ENCODE data around the gene ARHGAP31.
"Not testable (repeated sequence)": the region's sequence is repeated elsewhere in the genome, so short reads cannot be mapped to it uniquely, and the experiment has no call there.

The ARHGAP31 gene

GRCh38 chr3:119318876-119319275 is 24.7 kb downstream of the ARHGAP31 start:
- Histone ChIP-seq H3K27me3 (replicated peaks; ENCODE audit: control insufficient read depth, insufficient read depth, low read length, poor library complexity, severe bottlenecking) (no peaks in the 10 kb centered on the region), H3K4me1 (ENCODE audit: control insufficient read depth, insufficient read depth, low read length, poor library complexity, severe bottlenecking) (peaks cover 13% of the 10 kb centered on the region), H3K4me3 (ENCODE audit: insufficient read depth, low read depth, low read length, poor library complexity, severe bottlenecking) (no peak overlapping the region), H3K36me3 (ENCODE audit: control insufficient read depth, insufficient read depth, low read length) (no peaks in the 10 kb centered on the region), H3K9me3 (ENCODE audit: control insufficient read depth, low read length) (no peaks in the 10 kb centered on the region), H3K27ac (ENCODE audit: insufficient read depth, low read length, poor library complexity, severe bottlenecking) (no peak overlapping the region)
- DNase-seq: no peak

GRCh38 chr3:119319311-119319710 is 25.1 kb downstream of the ARHGAP31 start:
- Histone ChIP-seq H3K27ac (ENCODE audit: insufficient read depth, low read length, poor library complexity, severe bottlenecking) (no peak overlapping the region), H3K4me1 (ENCODE audit: control insufficient read depth, insufficient read depth, low read length, poor library complexity, severe bottlenecking) (peaks cover 15% of the 10 kb centered on the region), H3K36me3 (ENCODE audit: control insufficient read depth, insufficient read depth, low read length) (no peaks in the 10 kb centered on the region), H3K9me3 (ENCODE audit: control insufficient read depth, low read length) (no peaks in the 10 kb centered on the region), H3K4me3 (ENCODE audit: insufficient read depth, low read depth, low read length, poor library complexity, severe bottlenecking) (no peak overlapping the region), H3K27me3 (replicated peaks; ENCODE audit: control insufficient read depth, insufficient read depth, low read length, poor library complexity, severe bottlenecking) (no peaks in the 10 kb centered on the region)
- no peak for DNase-seq

GRCh38 chr3:119320785-119321184 is 26.6 kb downstream of the ARHGAP31 start:
- H3K27ac ChIP-seq (ENCODE audit: insufficient read depth, low read length, poor library complexity, severe bottlenecking); H3K4me3 ChIP-seq (ENCODE audit: insufficient read depth, low read depth, low read length, poor library complexity, severe bottlenecking); H3K9me3 ChIP-seq (ENCODE audit: control insufficient read depth, low read length); H3K27me3 ChIP-seq (replicated peaks; ENCODE audit: control insufficient read depth, insufficient read depth, low read length, poor library complexity, severe bottlenecking); DNase-seq; H3K36me3 ChIP-seq (ENCODE audit: control insufficient read depth, insufficient read depth, low read length): not testable (repeated sequence)
- peaks cover 15% of the 10 kb centered on the region for H3K4me1 ChIP-seq (ENCODE audit: control insufficient read depth, insufficient read depth, low read length, poor library complexity, severe bottlenecking)

- Histone ChIP-seq H3K4me3 (ENCODE audit: insufficient read depth, low read depth, low read length, poor library complexity, severe bottlenecking) (peak overlapping the region; percentile 70), H3K27ac (ENCODE audit: insufficient read depth, low read length, poor library complexity, severe bottlenecking) (peak overlapping the region; percentile 88), H3K9me3 (ENCODE audit: control insufficient read depth, low read length) (no peaks in the 10 kb centered on the region), H3K36me3 (ENCODE audit: control insufficient read depth, insufficient read depth, low read length) (no peaks in the 10 kb centered on the region), H3K4me1 (ENCODE audit: control insufficient read depth, insufficient read depth, low read length, poor library complexity, severe bottlenecking) (peaks cover 15% of the 10 kb centered on the region), H3K27me3 (replicated peaks; ENCODE audit: control insufficient read depth, insufficient read depth, low read length, poor library complexity, severe bottlenecking) (no peaks in the 10 kb centered on the region)
- DNase-seq: no peak
These were observed 28.0 kb downstream of the ARHGAP31 start for GRCh38 chr3:119322021-119322834.

GRCh38 chr3:119322835-119323722 is 28.9 kb downstream of the ARHGAP31 start:
- H3K4me3 ChIP-seq (ENCODE audit: insufficient read depth, low read depth, low read length, poor library complexity, severe bottlenecking): peak overlapping the region; percentile 70
- H3K4me1 ChIP-seq (ENCODE audit: control insufficient read depth, insufficient read depth, low read length, poor library complexity, severe bottlenecking): peaks cover 15% of the 10 kb centered on the region
- H3K36me3 ChIP-seq (ENCODE audit: control insufficient read depth, insufficient read depth, low read length): no peaks in the 10 kb centered on the region
- no peaks in the 10 kb centered on the region for H3K27me3 ChIP-seq (replicated peaks; ENCODE audit: control insufficient read depth, insufficient read depth, low read length, poor library complexity, severe bottlenecking)
- peak; percentile 88 to 94 (median 92) for DNase-seq
- no peaks in the 10 kb centered on the region for H3K9me3 ChIP-seq (ENCODE audit: control insufficient read depth, low read length)
- peak overlapping the region; percentile 88 for H3K27ac ChIP-seq (ENCODE audit: insufficient read depth, low read length, poor library complexity, severe bottlenecking)

GRCh38 chr3:119323723-119324085 is 29.5 kb downstream of the ARHGAP31 start:
- Histone ChIP-seq H3K27ac (ENCODE audit: insufficient read depth, low read length, poor library complexity, severe bottlenecking) (peak overlapping the region; percentile 88), H3K36me3 (ENCODE audit: control insufficient read depth, insufficient read depth, low read length) (no peaks in the 10 kb centered on the region), H3K4me1 (ENCODE audit: control insufficient read depth, insufficient read depth, low read length, poor library complexity, severe bottlenecking) (peaks cover 15% of the 10 kb centered on the region), H3K4me3 (ENCODE audit: insufficient read depth, low read depth, low read length, poor library complexity, severe bottlenecking) (peak overlapping the region; percentile 70), H3K9me3 (ENCODE audit: control insufficient read depth, low read length) (no peaks in the 10 kb centered on the region), H3K27me3 (replicated peaks; ENCODE audit: control insufficient read depth, insufficient read depth, low read length, poor library complexity, severe bottlenecking) (no peaks in the 10 kb centered on the region)
- DNase-seq: no peak

GRCh38 chr3:119324899-119325298 is 30.7 kb downstream of the ARHGAP31 start:
- Histone ChIP-seq H3K27me3 (replicated peaks; ENCODE audit: control insufficient read depth, insufficient read depth, low read length, poor library complexity, severe bottlenecking) (no peaks in the 10 kb centered on the region), H3K27ac (ENCODE audit: insufficient read depth, low read length, poor library complexity, severe bottlenecking) (no peak overlapping the region), H3K4me1 (ENCODE audit: control insufficient read depth, insufficient read depth, low read length, poor library complexity, severe bottlenecking) (peaks cover 15% of the 10 kb centered on the region), H3K9me3 (ENCODE audit: control insufficient read depth, low read length) (no peaks in the 10 kb centered on the region), H3K36me3 (ENCODE audit: control insufficient read depth, insufficient read depth, low read length) (no peaks in the 10 kb centered on the region), H3K4me3 (ENCODE audit: insufficient read depth, low read depth, low read length, poor library complexity, severe bottlenecking) (no peak overlapping the region)
- DNase-seq: no peak

- no peak overlapping the region for H3K27ac ChIP-seq (ENCODE audit: insufficient read depth, low read length, poor library complexity, severe bottlenecking)
- H3K36me3 ChIP-seq (ENCODE audit: control insufficient read depth, insufficient read depth, low read length): no peaks in the 10 kb centered on the region
- no peak overlapping the region for H3K4me3 ChIP-seq (ENCODE audit: insufficient read depth, low read depth, low read length, poor library complexity, severe bottlenecking)
- DNase-seq: no peak
- no peaks in the 10 kb centered on the region for H3K27me3 ChIP-seq (replicated peaks; ENCODE audit: control insufficient read depth, insufficient read depth, low read length, poor library complexity, severe bottlenecking)
- no peaks in the 10 kb centered on the region for H3K9me3 ChIP-seq (ENCODE audit: control insufficient read depth, low read length)
- peaks cover 14% of the 10 kb centered on the region for H3K4me1 ChIP-seq (ENCODE audit: control insufficient read depth, insufficient read depth, low read length, poor library complexity, severe bottlenecking)
These were observed 32.8 kb downstream of the ARHGAP31 start for GRCh38 chr3:119326976-119327375.

- H3K27ac ChIP-seq (ENCODE audit: insufficient read depth, low read length, poor library complexity, severe bottlenecking): no peak overlapping the region
- H3K27me3 ChIP-seq (replicated peaks; ENCODE audit: control insufficient read depth, insufficient read depth, low read length, poor library complexity, severe bottlenecking): no peaks in the 10 kb centered on the region
- no peaks in the 10 kb centered on the region for H3K9me3 ChIP-seq (ENCODE audit: control insufficient read depth, low read length)
- DNase-seq: no peak
- H3K4me1 ChIP-seq (ENCODE audit: control insufficient read depth, insufficient read depth, low read length, poor library complexity, severe bottlenecking): no peaks in the 10 kb centered on the region
- H3K4me3 ChIP-seq (ENCODE audit: insufficient read depth, low read depth, low read length, poor library complexity, severe bottlenecking): no peak overlapping the region
- H3K36me3 ChIP-seq (ENCODE audit: control insufficient read depth, insufficient read depth, low read length): no peaks in the 10 kb centered on the region
These were observed 35.4 kb downstream of the ARHGAP31 start for GRCh38 chr3:119329551-119329950.

- no peak for DNase-seq
- no peaks in the 10 kb centered on the region for H3K36me3 ChIP-seq (ENCODE audit: control insufficient read depth, insufficient read depth, low read length)
- H3K27me3 ChIP-seq (replicated peaks; ENCODE audit: control insufficient read depth, insufficient read depth, low read length, poor library complexity, severe bottlenecking): no peaks in the 10 kb centered on the region
- H3K4me3 ChIP-seq (ENCODE audit: insufficient read depth, low read depth, low read length, poor library complexity, severe bottlenecking): no peak overlapping the region
- H3K27ac ChIP-seq (ENCODE audit: insufficient read depth, low read length, poor library complexity, severe bottlenecking): no peak overlapping the region
- no peaks in the 10 kb centered on the region for H3K4me1 ChIP-seq (ENCODE audit: control insufficient read depth, insufficient read depth, low read length, poor library complexity, severe bottlenecking)
- H3K9me3 ChIP-seq (ENCODE audit: control insufficient read depth, low read length): no peaks in the 10 kb centered on the region
These were observed 36.0 kb downstream of the ARHGAP31 start for GRCh38 chr3:119330181-119330580.
